Stimulated activated CD4-positive, alpha-beta T cell treated with anti-CD3 and anti-CD28 coated beads, Interleukin-12 subunit alpha, Interleukin-12 subunit beta, amount 100 ng/mL, for 48 hours (primary cell): ENCODE measurements around the gene HAL.

Experiments
- DNase-seq, 3 donors: peaks; one replicate each; pipeline ENCODE4 v3.0.0-alpha.2; 2020; ENCODE audit warnings: low read depth in 2 of 3, low spot score in 1 of 3

The HAL gene

GRCh38 chr12:96014943-96015599, 18.9 kb upstream of the HAL start:
- no peak for DNase-seq

GRCh38 chr12:96007729-96008128, 11.6 kb upstream of the HAL start:
- no peak for DNase-seq

GRCh38 chr12:96006727-96007126, 10.6 kb upstream of the HAL start:
- no peak for DNase-seq

GRCh38 chr12:96000858-96001257, 4.7 kb upstream of the HAL start:
- DNase-seq = no peak

- no peak for DNase-seq
Observed at GRCh38 chr12:95999484-95999883, 3.3 kb upstream of the HAL start.

- DNase-seq = peak; percentile 7 to 35 (median 15)
Observed at GRCh38 chr12:95998611-95999286, 2.6 kb upstream of the HAL start.

GRCh38 chr12:95997911-95998510, 1.9 kb upstream of the HAL start:
- no peak for DNase-seq

- no peak for DNase-seq
Observed at GRCh38 chr12:95997276-95997675, 1.1 kb upstream of the HAL start.

GRCh38 chr12:95995238-95996031, 709 bp downstream of the HAL start:
- no peak for DNase-seq

- no peak for DNase-seq
Observed at GRCh38 chr12:95994476-95994875, 1.7 kb downstream of the HAL start.

- no peak for DNase-seq
Observed at GRCh38 chr12:95993907-95994306, 2.2 kb downstream of the HAL start.

GRCh38 chr12:95990136-95990535, 6.0 kb downstream of the HAL start:
- DNase-seq = no peak

GRCh38 chr12:95989504-95990123, 6.5 kb downstream of the HAL start:
- no peak for DNase-seq

GRCh38 chr12:95988506-95989275, 7.5 kb downstream of the HAL start:
- no peak for DNase-seq

- no peak for DNase-seq
Observed at GRCh38 chr12:95986635-95987570, 9.2 kb downstream of the HAL start.

GRCh38 chr12:95984682-95985081, 11.5 kb downstream of the HAL start:
- no peak for DNase-seq

GRCh38 chr12:95982602-95983001, 13.5 kb downstream of the HAL start:
- no peak for DNase-seq

GRCh38 chr12:95980437-95980836, 15.7 kb downstream of the HAL start:
- DNase-seq = no peak

GRCh38 chr12:95978774-95979173, 17.4 kb downstream of the HAL start:
- no peak for DNase-seq
